H1 (cell line): Measurements from ENCODE around the gene DENND4B. TPM values are rescaled to one million over a fixed set of nuclear protein-coding genes. Genes with fewer than 3 reads are reported as not detected.

Experiments used
- BCL11A ChIP-seq, 2 experiments: IDR thresholded peaks; one replicate each; pipeline ENCODE4 v1.6.1; 2011; ENCODE audit warnings: low read depth in 2 of 2, low read length in 2 of 2, mild to moderate bottlenecking in 2 of 2
- CHD1 ChIP-seq: IDR thresholded peaks from 2 replicates; pipeline ENCODE4 v1.6.1; 2012; ENCODE audit warnings: low read depth, low read length, improper control_type of control experiment
- KDM1A ChIP-seq: fragments of 200-600, 300-600 bp; sonication (generic); IDR thresholded peaks from 2 replicates; pipeline ENCODE4 v1.7.1; 2016; ENCODE audit warnings: mild to moderate bottlenecking, low read length, borderline replicate concordance
- SP1 ChIP-seq: IDR thresholded peaks from 2 replicates; pipeline ENCODE4 v1.6.1; 2011; ENCODE audit warnings: low read depth, low read length
- SP2 ChIP-seq: IDR thresholded peaks from 2 replicates; pipeline ENCODE4 v1.6.1; 2012; ENCODE audit warnings: mild to moderate bottlenecking, low read length, inconsistent platforms
- TAF1 ChIP-seq: IDR thresholded peaks from 2 replicates; pipeline ENCODE4 v1.6.1; 2011; ENCODE audit warnings: mild to moderate bottlenecking, low read depth, low read length
- TCF12 ChIP-seq: IDR thresholded peaks from 2 replicates; pipeline ENCODE4 v1.6.1; 2011; ENCODE audit warnings: low read depth, mild to moderate bottlenecking, low read length
- polyA plus RNA-seq, 7 experiments: library from polyadenylated mRNA; depleted of rRNA in 3 of 7; stranded (reverse) in 5 of 7; unstranded in 2 of 7; fragments of >200 nt in 5 of 7; fragments of 200-250 nt in 2 of 7; gene quantifications; 1 replicate in 5 of 7; 2 replicates in 1 of 7; 4 replicates in 1 of 7; pipeline versions ENCODE4 v1.2.1 to v1.2.3, GENCODE V29; 2011 to 2013; ENCODE audit warnings: missing spikeins in 2 of 7, mixed read lengths in 2 of 7
- total RNA-seq: library from RNA; stranded (reverse); fragmentation: NEBNext Ultra II Directional; extraction: Animal tissue kit (Norgen Biotek cat#: 25700); gene quantifications from 2 replicates; pipeline ENCODE4 v1.2.1, GENCODE V29; 2021
- TF ChIP-seq, protein P1 (sequence below): fragments of 300-600 bp; sonication (generic); IDR thresholded peaks from 2 replicates; pipeline ENCODE4 v1.7.1; 2012; ENCODE audit warnings: low read length, moderate library complexity, mild to moderate bottlenecking, inconsistent platforms; ENCODE audit not compliant: insufficient replicate concordance
- TF ChIP-seq, protein P2 (sequence below): IDR thresholded peaks from 2 replicates; pipeline ENCODE4 v1.6.1; 2012; ENCODE audit warnings: inconsistent platforms
- TF ChIP-seq, protein P3 (sequence below): IDR thresholded peaks from 2 replicates; pipeline ENCODE4 v1.6.1; 2011; ENCODE audit warnings: low read length, improper control_type of control experiment

Gene DENND4B
- total and polyA plus RNA-seq, 2 of the 8 experiments (the other 6 are each of a cell fraction or from before 2014, with no cell fraction given) = 45.6 to 61.1 TPM

DNA sequence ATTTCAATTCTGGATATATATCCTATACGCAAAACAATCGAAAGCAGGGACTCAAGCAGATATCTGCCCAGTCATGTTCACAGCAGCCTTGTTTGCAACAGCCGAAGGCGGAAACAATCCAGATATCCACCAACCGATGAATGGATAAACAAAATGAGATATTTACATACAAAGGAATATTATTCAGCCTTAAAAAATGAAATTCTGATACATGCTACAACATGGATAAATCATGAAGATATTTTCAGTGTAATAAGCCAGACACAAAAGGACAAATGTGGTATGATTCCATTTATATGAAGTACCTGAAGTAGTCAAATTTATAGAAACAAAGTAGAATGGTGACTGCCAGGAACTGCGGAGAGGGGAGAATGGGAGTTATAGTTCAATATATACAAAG, 39.4 kb downstream of the DENND4B start (continued):
- TF ChIP-seq, protein P1, sequence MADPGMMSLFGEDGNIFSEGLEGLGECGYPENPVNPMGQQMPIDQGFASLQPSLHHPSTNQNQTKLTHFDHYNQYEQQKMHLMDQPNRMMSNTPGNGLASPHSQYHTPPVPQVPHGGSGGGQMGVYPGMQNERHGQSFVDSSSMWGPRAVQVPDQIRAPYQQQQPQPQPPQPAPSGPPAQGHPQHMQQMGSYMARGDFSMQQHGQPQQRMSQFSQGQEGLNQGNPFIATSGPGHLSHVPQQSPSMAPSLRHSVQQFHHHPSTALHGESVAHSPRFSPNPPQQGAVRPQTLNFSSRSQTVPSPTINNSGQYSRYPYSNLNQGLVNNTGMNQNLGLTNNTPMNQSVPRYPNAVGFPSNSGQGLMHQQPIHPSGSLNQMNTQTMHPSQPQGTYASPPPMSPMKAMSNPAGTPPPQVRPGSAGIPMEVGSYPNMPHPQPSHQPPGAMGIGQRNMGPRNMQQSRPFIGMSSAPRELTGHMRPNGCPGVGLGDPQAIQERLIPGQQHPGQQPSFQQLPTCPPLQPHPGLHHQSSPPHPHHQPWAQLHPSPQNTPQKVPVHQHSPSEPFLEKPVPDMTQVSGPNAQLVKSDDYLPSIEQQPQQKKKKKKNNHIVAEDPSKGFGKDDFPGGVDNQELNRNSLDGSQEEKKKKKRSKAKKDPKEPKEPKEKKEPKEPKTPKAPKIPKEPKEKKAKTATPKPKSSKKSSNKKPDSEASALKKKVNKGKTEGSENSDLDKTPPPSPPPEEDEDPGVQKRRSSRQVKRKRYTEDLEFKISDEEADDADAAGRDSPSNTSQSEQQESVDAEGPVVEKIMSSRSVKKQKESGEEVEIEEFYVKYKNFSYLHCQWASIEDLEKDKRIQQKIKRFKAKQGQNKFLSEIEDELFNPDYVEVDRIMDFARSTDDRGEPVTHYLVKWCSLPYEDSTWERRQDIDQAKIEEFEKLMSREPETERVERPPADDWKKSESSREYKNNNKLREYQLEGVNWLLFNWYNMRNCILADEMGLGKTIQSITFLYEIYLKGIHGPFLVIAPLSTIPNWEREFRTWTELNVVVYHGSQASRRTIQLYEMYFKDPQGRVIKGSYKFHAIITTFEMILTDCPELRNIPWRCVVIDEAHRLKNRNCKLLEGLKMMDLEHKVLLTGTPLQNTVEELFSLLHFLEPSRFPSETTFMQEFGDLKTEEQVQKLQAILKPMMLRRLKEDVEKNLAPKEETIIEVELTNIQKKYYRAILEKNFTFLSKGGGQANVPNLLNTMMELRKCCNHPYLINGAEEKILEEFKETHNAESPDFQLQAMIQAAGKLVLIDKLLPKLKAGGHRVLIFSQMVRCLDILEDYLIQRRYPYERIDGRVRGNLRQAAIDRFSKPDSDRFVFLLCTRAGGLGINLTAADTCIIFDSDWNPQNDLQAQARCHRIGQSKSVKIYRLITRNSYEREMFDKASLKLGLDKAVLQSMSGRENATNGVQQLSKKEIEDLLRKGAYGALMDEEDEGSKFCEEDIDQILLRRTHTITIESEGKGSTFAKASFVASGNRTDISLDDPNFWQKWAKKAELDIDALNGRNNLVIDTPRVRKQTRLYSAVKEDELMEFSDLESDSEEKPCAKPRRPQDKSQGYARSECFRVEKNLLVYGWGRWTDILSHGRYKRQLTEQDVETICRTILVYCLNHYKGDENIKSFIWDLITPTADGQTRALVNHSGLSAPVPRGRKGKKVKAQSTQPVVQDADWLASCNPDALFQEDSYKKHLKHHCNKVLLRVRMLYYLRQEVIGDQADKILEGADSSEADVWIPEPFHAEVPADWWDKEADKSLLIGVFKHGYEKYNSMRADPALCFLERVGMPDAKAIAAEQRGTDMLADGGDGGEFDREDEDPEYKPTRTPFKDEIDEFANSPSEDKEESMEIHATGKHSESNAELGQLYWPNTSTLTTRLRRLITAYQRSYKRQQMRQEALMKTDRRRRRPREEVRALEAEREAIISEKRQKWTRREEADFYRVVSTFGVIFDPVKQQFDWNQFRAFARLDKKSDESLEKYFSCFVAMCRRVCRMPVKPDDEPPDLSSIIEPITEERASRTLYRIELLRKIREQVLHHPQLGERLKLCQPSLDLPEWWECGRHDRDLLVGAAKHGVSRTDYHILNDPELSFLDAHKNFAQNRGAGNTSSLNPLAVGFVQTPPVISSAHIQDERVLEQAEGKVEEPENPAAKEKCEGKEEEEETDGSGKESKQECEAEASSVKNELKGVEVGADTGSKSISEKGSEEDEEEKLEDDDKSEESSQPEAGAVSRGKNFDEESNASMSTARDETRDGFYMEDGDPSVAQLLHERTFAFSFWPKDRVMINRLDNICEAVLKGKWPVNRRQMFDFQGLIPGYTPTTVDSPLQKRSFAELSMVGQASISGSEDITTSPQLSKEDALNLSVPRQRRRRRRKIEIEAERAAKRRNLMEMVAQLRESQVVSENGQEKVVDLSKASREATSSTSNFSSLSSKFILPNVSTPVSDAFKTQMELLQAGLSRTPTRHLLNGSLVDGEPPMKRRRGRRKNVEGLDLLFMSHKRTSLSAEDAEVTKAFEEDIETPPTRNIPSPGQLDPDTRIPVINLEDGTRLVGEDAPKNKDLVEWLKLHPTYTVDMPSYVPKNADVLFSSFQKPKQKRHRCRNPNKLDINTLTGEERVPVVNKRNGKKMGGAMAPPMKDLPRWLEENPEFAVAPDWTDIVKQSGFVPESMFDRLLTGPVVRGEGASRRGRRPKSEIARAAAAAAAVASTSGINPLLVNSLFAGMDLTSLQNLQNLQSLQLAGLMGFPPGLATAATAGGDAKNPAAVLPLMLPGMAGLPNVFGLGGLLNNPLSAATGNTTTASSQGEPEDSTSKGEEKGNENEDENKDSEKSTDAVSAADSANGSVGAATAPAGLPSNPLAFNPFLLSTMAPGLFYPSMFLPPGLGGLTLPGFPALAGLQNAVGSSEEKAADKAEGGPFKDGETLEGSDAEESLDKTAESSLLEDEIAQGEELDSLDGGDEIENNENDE = no peak
- TF ChIP-seq CHD1 (no peak), BCL11A (IDR thresholded peaks at IDR 0.05; ENCODE audit: low read depth in 2 of 2, low read length in 2 of 2) (no peak), TAF1 (no peak), TCF12 (no peak), SP2 (no peak), KDM1A (no peak), SP1 (no peak)
- TF ChIP-seq, protein P2, sequence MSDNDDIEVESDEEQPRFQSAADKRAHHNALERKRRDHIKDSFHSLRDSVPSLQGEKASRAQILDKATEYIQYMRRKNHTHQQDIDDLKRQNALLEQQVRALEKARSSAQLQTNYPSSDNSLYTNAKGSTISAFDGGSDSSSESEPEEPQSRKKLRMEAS = no peak
- TF ChIP-seq, protein P3, sequence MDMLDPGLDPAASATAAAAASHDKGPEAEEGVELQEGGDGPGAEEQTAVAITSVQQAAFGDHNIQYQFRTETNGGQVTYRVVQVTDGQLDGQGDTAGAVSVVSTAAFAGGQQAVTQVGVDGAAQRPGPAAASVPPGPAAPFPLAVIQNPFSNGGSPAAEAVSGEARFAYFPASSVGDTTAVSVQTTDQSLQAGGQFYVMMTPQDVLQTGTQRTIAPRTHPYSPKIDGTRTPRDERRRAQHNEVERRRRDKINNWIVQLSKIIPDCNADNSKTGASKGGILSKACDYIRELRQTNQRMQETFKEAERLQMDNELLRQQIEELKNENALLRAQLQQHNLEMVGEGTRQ = no peak
